Activated CD4-positive, alpha-beta T cell treated with anti-CD3 and anti-CD28 coated beads, Interleukin-2, amount 50 U/mL, for 4 hours (primary cell): ENCODE measurements around the gene KIAA0319L.

ENCODE experiments used
- DNase-seq, 2 experiments: peaks; one replicate each; pipeline ENCODE4 v3.0.0-alpha.2; 2020

Gene KIAA0319L

GRCh38 chr1:35441926-35442579 is 115.2 kb downstream of the KIAA0319L start:
- no peak for DNase-seq

GRCh38 chr1:35439626-35440025 is 117.6 kb downstream of the KIAA0319L start:
- no peak for DNase-seq

DNA sequence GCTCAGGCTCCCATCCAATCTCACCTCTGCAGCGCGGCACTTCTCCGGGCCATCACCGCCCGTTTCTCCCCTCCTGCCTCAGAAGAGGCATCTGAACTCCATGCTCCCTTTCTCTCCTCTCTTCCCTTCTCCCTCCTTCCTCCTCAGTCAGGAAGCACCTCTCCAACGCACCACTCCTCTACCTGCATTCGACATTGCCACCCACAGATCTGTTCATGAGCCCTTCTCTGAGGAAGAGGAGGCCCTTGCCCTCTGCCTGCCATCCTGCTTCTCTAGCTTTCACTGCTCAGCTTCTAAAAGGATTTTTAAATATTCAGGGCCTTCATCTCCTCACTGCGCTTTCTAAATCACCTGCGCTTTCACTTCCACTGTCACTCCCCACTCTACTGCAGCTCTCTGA is 120.0 kb downstream of the KIAA0319L start:
- no peak for DNase-seq

DNA sequence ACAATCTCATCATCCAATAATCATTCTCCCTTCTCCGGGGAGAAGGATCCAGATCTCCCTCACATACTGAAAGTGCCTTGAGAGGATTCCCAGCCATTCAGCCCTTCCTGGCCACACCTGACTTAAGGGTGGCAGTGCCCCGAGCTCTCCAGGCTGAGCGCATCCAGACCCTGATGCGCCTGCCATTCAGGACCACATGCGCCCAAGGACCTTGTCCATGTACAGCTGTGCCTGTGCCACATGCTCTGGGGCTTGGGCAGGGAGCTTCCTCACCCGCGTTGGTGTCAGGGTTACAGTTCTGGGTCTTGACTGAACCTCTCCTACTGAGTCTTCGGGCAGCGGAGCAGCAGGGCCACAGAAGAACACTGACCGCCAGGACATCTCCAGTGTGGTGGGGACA is 121.1 kb downstream of the KIAA0319L start:
- DNase-seq, result no peak

- no peak for DNase-seq
Measured at GRCh38 chr1:35434703-35435102, 122.5 kb downstream of the KIAA0319L start.

GRCh38 chr1:35433714-35434113 is 123.5 kb downstream of the KIAA0319L start:
- no peak for DNase-seq

GRCh38 chr1:35432231-35432630 is 125.0 kb downstream of the KIAA0319L start:
- DNase-seq, result no peak

- DNase-seq, result no peak
Measured at GRCh38 chr1:35431173-35431599, 126.0 kb downstream of the KIAA0319L start.

DNA sequence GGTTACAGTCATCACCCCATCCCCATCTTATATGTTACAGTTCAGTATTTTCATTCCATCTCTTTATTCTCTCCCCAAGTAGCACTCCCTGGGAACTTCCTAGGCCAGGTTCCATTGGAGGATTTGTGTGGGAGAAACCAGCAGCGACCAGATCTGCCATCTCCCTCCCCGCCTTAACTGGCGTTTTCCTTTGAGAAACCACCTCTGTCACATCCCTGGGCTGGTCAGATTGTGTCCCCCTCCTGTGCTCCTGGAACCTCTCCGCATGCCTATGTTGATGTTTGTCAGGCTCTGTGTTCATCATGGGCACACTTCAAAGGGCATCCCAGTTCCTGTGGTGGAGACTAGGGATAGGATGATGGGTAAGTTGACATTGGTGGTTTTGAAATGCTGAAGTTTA is 126.4 kb downstream of the KIAA0319L start:
- DNase-seq, result no peak

DNA sequence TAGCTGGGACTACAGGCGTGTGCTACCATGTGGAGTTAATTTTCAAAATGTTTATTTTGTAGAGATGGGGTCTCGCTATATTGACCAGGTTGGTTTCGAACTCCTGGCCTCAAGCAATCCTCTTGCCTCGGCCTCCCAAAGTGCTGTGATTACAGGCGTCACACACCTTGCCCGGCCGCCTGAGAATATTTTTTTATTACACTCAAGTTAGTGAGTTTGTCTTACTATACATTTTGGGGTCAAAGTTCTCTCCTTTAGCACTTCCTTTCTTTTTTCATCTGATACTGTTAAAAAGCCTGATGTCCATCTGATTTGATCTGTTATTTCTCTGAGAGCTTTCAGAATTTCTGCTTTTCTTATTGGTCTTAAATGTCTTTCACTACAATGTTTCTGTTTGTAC is 128.8 kb downstream of the KIAA0319L start:
- DNase-seq, result no peak

- no peak for DNase-seq
Measured at GRCh38 chr1:35426097-35426586, 131.1 kb downstream of the KIAA0319L start.

GRCh38 chr1:35408925-35409324 is 148.3 kb downstream of the KIAA0319L start:
- no peak for DNase-seq

- DNase-seq, result no peak
Measured at GRCh38 chr1:35407743-35408142, 149.5 kb downstream of the KIAA0319L start.

DNA sequence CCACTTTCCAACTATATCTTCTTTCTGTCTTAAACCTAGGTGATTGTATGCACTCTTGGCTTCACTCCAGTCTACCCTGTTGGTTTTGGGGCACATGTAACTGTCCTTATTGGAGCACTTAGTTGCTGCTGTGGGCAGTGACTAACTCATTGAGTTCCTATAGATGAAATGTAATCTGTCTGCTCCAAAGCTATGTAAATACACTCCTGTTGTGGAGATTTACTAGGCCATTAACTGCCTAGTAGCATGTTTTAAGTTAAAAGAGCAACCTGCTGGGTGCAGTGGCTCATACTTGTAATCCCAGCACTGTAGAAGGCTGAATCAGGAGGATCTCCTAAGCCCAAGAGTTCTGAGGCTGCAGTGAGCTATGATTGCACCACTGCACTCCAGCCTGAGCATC is 151.1 kb downstream of the KIAA0319L start:
- no peak for DNase-seq

DNA sequence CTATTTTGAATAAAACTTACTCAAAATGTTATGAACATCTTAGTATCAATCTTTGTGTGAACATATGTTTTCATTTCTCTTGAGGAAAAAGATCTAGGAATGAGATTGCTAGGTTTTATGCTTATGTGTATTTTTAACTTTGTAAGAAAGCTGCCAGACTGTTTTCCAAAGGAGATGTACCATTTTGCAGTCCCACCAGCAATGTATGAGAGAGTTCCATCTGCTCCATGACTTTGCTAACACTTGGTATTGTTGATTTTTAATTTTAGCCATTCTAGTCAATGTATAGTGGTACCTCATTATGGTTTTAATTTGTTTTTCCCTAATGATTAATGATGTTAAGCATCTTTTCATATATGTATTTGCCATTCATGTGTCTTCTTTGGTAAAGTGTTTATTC is 156.2 kb downstream of the KIAA0319L start:
- no peak for DNase-seq

GRCh38 chr1:35398739-35399138 is 158.5 kb downstream of the KIAA0319L start:
- no peak for DNase-seq

- DNase-seq, result no peak
Measured at GRCh38 chr1:35394386-35394785, 162.8 kb downstream of the KIAA0319L start.

DNA sequence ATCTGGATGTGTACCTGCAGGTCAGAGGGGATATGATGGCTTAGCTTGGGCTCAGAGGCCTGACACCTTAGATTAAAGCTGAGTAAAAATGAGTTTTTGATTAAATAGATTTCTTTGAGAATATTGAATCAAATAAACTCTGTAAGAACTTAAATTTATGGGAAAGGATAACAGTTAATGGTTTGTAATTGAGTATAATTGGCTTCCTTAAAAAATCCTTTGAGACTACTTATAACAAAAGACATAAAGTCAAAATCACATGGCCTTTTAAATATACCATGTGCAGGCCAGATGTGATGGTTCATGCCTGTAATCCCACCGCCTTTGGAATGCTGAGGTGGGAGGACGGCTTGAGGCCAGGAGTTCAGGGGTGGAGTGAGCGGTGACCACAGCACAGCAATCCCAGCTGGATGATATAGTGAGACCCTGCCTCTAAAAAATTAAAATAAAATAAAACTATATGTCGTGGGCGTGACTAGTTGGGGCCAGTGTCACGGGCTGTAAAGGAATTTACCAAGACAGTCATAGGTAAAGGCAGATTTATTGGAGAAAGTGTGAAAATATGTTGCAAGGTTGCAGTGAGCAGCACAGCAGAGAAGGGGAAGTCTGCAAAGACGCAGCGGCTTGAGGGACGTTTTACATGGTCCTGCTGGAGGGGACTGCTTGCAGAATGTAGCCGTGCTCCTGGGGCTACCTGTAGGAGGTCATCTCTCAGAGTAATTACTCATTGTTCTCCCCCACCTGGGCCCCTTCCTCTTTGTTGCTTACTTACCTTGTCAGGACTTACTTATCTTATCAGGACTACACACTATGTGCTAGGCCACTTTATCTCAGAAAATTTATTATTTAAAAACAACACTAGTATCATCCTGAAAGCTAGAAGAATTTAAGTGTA is 166.4 kb downstream of the KIAA0319L start:
- no peak for DNase-seq

DNA sequence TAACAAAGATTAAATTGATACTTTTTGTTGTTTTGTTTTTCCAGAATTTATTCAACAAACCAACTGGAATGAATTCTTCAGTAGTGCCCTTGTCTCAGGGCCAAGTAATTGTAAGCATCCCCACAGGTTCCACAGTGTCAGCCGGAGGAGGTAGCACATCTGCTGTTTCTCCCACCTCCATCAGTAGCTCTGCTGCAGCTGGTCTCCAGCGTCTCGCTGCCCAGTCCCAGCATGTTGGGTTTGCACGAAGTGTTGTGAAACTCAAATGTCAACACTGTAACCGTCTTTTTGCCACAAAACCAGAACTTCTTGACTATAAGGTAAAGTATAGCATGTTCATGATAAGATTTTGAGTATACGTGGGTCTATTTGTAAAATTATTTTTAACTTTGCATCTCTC is 170.2 kb downstream of the KIAA0319L start:
- DNase-seq, result no peak

DNA sequence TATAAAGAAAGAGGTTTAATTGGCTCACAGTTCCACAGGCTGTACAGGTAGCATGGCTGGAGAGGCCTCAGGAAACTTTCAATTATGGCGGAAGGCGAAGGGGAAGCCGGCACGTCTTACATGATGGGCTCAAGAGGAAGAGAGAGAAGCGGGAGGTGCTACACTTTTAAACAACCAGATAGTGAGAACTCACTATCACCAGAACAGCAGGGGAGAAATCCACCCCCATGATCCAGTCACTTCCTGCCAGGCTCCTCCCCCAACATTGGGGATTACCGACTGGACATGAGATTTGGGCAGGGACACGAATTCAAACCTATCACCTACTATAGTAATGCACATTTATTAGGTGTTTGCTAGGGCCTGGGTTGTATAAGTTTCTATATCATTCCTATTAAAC is 170.9 kb downstream of the KIAA0319L start:
- DNase-seq, result no peak
